Astrocyte of the spinal cord (primary cell): ENCODE results near the gene SP6.
A peak's percentile ranks its signal among the peaks of the same experiment; 100 is the strongest.

Experiments
- DNase-seq: peaks from one replicate; pipeline ENCODE4 v3.0.0; 2011; ENCODE audit warnings: low read depth, low spot score
- H3K4me3 ChIP-seq: 2 replicates; pipeline ENCODE4 v1.5.1; 2011; ENCODE audit warnings: low read depth, mild to moderate bottlenecking, low read length, moderate library complexity
- in situ Hi-C: cut with HindIII; loops from 2 replicates; pipeline ENCODE4 v1.10.0; 2017; ENCODE audit warnings: low sequenced_read_pairs
- TF ChIP-seq, protein P1 (sequence below): IDR thresholded peaks from 2 replicates; pipeline ENCODE4 v1.5.1; 2012; ENCODE audit warnings: low read depth, mild to moderate bottlenecking, low read length, inconsistent platforms

SP6 gene

DNA sequence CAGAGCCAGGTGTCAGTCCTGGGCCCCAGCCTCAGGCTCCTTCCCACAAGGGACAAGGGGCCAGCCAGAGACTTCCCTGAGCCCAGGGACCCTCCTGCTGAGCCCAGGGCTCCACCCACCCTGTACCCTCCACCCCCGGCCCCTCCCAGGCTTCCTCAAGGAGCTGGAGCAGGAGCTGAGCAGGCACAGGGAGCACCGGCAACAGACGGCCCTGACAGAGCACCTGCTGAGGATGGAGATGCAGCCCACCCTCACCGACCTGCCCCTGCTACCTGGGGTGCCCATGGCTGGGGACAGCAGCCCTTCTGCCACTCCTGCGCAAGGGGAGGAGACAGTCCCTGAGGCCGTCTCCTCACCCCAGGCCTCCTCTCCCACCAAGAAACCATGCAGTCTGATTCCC is 14.4 kb downstream of the SP6 start:
- in situ Hi-C loops = no loop called here
- DNase-seq = no peak
- no peak overlapping the region for H3K4me3 ChIP-seq
- TF ChIP-seq, protein P1, sequence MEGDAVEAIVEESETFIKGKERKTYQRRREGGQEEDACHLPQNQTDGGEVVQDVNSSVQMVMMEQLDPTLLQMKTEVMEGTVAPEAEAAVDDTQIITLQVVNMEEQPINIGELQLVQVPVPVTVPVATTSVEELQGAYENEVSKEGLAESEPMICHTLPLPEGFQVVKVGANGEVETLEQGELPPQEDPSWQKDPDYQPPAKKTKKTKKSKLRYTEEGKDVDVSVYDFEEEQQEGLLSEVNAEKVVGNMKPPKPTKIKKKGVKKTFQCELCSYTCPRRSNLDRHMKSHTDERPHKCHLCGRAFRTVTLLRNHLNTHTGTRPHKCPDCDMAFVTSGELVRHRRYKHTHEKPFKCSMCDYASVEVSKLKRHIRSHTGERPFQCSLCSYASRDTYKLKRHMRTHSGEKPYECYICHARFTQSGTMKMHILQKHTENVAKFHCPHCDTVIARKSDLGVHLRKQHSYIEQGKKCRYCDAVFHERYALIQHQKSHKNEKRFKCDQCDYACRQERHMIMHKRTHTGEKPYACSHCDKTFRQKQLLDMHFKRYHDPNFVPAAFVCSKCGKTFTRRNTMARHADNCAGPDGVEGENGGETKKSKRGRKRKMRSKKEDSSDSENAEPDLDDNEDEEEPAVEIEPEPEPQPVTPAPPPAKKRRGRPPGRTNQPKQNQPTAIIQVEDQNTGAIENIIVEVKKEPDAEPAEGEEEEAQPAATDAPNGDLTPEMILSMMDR = no peak

- no peak overlapping the region for H3K4me3 ChIP-seq
- no peak for DNase-seq
- in situ Hi-C loops = no loop called here
- TF ChIP-seq, protein P1 = no peak
Observed at GRCh38 chr17:47834756-47835155, 16.2 kb downstream of the SP6 start.

DNA sequence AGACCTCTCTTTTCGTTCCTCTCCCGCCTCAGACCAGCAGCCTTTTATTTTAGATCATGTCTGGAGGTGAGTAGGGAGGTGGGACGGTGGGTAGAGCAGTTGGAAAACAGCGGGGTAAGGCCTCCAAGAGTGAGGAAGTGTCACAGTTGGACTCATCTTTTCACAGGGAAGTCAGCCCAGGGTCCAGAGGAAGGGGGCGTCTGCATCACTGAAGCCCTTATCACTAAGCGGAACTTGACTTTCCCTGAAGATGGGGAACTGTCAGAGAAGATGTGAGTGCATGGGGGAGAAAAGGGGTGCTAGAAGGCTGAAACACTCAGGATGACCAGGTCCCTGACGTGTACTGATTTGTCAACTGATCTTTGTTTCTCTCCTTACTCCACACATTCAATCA is 19.0 kb downstream of the SP6 start:
- H3K4me3 ChIP-seq = peak overlapping the region; percentile 96
- in situ Hi-C loops = no loop called here
- no peak for DNase-seq
- TF ChIP-seq, protein P1 = no peak

- TF ChIP-seq, protein P1 = peak; percentile 46
- in situ Hi-C loops = no loop called here
Observed at GRCh38 chr17:47831003-47831933, 19.7 kb downstream of the SP6 start, which contains the start of the genes LRRC46 and MRPL10. Gene LRRC46, plus strand, starts transcription at chr17:47831670. Its CDS starts 320 bp downstream, at chr17:47831990. Gene MRPL10, minus strand, starts transcription at chr17:47831541. Its CDS starts 30 bp downstream, at chr17:47831511.

GRCh38 chr17:47830396-47831002 is 20.5 kb downstream of the SP6 start:
- no peak for DNase-seq
- peak overlapping the region; percentile 96 for H3K4me3 ChIP-seq
- TF ChIP-seq, protein P1 = no peak
- in situ Hi-C loops = no loop called here

More at GRCh38 chr17:47831003-47831933, 19.7 kb downstream of the SP6 start, which contains the start of the genes LRRC46 and MRPL10:
- peak; percentile 92 for DNase-seq
- peak within 1 kb of the TSS; percentile 96 for H3K4me3 ChIP-seq

DNA sequence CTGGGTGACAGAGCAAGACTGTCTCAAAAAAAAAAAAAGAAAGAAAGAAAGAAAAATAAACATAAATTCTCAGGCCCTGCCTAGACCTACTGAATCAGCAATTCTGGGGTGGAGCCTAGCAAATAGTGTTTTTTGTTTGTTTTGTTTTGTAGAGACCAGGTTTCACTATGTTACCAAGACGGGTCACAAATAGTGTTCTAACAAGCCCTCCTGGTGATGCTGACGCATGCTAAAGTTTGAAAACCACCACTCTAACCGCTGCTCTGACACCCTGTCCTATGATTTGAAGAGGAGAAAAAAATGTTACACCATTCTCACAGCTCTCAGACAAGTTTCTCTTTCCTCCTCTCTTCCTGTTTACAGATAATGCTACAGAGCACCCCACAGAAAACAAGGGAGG is 21.1 kb downstream of the SP6 start:
- in situ Hi-C loops = no loop called here
- no peak overlapping the region for H3K4me3 ChIP-seq

More for the DNA sequence above, 21.1 kb downstream of the SP6 start:
- DNase-seq = no peak
- TF ChIP-seq, protein P1 = no peak
